Central memory CD4-positive, alpha-beta T cell (primary cell): ENCODE data around the gene KRT31.
"Not testable (repeated sequence)": the region's sequence is repeated elsewhere in the genome, so short reads cannot be mapped to it uniquely, and the experiment has no call there.

Source experiments
- DNase-seq: peaks from one replicate; pipeline ENCODE4 v3.0.0; 2022

Gene KRT31

DNA sequence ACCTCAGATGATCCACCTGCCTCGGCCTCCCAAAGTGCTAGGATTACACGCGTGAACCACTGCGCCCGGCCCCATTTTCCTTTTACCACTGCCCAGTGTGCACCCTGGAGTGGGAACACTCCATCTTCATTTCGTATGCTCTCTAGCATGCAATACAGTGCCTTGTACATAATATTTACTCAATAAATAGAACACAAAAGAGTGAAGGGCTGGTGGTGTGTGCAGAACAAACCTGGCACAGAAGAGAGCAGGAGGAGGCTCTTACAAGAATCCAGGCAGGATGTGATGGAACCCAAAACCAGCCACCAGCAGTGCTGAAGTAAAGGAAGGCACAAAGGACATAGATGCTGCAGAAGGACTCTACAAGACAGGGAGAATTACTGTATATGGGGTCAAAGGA lies 19.7 kb upstream of the KRT31 start:
- no peak for DNase-seq

DNA sequence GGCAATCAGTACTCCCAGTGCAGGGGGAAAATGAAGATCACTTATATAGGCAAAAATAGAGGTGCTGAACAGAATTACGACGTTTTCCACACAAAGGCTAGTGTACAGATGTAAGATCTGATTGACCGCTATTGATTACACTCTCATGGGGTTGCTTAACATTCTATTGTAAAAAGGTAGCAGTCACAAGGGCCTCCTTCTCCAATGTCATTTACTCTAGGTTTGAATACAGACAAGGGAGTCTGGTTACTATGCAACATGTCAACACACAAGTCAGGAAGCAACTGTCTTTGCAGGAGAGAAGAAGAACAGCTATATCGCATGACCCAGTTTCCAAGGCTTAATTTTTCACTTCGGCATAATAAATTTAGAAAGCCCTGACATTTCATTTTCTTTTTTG lies 19.1 kb upstream of the KRT31 start:
- no peak for DNase-seq

DNA sequence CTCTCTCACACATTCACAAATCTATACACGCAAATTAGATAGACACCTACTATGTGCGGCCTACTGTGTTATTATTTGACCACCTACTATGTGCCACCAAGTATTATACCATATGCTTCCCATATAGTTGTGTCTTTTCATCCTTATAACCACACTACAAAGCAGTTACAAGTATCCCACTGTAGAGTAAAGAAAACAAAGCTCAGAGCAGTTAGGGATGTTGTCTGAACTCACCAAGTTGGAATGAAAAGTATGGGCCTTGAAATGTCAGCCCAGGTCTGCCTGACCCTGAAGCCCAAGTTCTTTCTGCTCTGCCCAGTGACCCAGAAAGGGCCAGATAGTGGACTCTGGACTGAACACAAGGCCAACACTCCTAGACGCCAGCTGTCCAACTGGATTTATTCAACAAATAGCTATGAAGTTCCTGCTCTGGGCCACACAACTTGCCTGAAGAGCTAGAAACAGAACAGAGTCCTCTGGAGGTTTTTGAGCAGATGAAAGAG lies 18.5 kb upstream of the KRT31 start:
- DNase-seq, result no peak

DNA sequence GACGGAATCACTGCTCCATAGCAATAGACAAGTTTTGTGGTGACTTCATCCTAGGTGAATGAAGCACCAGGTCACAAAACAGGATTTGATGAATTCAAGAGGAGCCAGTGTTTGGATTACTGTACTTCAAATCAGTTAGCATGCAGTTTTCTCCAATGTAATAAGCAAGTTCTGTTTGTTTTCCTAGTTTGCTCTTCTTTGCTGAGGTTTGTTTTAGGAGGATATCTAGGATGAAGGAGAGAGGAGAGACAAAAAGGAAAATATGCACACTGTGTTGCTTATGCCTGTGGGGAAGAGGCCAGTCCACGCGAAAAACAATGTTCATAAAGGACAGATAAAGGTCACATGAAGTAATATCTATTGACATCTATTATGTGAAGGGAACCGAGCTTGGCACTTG lies 18.0 kb upstream of the KRT31 start:
- DNase-seq, result no peak

DNA sequence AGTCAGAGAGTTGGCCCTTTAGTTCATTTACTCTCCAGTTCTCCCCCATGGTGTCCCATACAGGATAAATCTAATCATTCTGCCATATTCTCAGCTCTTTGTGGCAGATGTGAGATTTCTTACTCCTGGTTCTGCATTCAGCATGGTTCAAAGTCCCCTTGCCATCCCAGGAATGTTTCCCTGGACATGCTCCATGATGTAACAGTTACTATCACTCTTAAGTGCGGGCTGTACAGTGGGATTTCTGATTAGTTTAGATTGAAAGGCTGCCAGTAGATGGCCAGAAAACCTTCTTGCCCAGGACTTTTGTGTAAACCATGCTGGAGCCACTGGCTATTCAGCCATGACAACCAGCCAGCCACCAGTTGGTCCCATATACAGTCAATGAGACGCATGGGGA lies 16.6 kb upstream of the KRT31 start:
- DNase-seq, result no peak

DNA sequence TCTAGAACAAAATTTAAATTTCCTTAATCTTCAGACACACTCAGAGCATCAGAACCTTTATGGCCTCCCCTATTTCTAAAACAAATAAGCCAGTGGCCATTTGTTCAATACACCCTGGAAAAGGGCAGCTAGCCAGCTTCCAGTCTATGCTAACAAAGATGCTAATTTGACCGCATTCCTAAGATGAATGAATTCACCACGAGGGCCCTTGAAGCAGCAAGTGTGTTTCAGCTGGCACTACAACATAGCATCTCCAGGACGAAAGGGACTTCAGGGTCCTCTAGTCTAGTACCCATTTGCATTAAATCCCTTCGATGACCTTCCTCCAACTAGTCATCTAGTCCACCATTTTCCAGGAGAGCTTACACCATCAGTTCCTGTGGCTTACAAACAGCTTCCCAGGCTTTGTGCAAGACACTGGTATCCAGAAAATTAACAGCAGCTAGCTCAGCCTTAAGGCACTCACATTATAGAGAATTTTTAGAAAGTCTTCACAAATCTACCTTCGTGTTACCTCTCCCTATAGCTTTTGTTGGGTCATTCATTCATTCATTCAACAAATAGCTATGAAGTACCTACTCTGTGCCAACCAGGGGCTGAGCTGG lies 16.0 kb upstream of the KRT31 start:
- no peak for DNase-seq

DNA sequence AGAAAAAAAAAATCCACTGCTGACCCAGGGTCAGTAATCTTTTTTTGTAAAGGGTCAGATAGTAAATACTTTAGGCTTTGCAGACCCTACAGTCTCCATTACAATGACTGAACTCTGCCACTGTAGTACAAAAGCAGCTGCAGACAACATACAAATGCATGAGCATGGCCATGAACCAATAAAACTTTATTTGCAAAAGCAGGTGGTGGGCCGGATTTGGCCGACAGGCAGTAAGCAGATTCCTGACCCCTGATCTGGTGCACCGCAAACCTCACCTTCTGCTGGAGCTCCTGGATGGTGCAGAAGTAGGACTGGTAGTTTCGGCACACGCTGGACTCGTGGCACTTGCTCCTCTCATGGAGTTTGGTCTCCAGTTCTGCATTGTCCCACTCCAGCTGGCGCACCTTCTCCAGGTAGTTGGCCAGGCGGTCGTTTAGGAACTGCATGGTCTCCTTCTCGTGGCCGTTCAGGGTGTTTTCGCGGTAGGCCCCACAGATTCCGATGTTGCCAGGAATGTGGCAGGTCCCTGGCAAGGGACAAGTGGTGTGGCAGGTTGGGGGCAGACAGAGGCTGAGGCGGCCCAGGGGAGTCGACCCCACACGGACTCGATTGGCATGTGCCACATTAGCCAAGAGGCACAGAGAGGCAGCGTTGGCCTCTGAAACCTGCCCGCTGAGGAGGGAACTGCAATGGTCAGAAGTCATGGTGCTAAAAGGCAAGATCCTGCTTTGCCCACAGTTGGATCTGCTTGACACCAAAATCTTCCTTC lies 13.8 kb upstream of the KRT31 start:
- no peak for DNase-seq

DNA sequence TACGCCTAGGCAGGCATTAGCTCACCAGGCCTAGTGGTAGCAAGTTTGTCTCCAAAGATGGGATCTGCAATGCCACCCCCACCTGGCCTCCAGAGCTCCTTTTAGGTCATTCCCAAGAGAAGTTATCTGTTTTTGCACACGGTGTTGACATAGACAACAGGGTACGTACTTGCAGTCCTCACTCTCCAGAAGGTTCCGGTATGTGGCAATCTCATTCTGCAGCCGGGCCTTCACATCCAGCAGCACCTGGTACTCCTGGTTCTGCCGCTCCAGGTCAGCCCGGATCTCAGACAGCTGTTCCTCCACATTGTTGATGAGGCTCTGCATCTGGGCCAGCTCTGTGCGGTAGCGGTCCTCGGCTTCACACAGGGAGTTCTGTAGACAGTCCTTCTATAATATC lies 9.8 kb upstream of the KRT31 start:
- DNase-seq, result no peak

DNA sequence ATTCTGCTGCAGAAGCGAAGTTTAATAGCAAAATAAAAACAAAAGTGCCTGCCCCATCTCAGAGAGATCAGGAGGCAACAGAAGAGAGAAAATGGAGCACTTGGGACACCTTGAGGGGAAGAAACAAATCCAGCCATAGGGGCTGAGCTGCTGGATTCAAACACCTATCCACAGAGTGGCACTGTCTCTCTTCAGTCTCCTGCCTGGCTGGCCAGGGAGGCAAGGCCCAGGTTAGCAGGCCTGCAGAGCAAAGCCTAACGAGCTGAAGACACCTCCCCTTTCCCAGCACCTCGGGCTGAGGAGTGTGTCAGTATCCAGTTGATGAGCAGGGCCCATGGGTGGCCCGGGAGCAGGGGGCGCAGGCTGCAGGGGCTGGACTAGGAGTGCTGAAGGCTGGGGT lies 8.8 kb upstream of the KRT31 start:
- no peak for DNase-seq

DNA sequence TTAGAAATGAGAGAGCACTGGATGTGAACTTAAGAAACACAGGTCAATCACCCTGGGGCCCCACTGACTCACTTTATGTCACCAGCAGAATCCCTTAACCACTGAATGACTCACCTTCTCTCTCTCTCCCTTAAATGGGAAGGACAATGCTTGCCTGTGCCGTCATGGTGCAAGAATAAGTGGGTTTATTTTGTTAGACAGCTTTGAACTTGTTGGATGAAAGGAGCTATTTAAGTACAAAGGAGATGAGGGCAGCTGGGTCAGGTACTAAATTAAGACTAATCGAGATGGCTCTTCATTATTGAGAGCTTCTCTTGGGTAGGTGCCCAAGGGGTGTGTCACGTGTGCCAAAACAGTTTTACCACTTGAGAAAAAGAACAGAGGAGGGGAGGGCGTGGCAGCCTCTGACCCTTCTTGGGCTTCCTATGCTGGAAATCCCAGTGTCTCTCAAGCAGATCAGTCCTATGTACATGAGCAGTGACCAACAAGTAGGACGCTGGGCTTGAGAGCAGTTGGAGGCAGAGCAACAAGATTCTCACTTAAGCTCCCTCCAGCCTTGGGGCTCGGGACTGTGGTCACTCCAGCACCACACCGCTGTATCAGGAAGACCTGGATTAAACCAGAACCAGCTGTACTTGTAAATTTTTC lies 6.7 kb upstream of the KRT31 start:
- peak; percentile 32 for DNase-seq

DNA sequence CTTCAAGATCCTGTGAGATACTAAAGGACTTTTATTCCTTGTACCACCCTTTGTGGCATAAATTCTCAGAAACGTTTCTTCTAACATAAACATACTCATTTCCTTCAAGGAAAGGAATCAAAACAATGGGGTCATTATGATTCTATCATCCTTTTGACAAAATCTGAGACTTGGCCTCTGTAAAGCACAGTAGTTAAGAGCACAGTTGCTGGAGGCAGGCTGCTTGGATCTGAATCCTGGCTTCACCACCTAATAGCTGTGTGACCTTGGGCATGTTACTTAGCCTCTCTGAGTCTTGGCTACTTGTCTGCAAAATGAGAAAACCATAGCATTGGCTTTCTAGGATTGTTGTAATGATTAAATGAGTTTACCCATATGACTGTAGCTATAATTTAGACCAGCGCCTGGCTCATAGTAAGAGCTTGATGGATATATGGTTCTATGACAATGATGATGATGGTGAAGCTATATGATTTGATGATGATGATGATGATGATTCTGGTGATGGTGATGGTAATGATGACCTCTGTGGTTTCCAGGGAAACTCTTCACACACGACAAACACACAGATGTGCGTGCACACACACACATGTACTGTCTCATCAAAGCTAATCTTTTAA lies 6.1 kb upstream of the KRT31 start:
- no peak for DNase-seq

DNA sequence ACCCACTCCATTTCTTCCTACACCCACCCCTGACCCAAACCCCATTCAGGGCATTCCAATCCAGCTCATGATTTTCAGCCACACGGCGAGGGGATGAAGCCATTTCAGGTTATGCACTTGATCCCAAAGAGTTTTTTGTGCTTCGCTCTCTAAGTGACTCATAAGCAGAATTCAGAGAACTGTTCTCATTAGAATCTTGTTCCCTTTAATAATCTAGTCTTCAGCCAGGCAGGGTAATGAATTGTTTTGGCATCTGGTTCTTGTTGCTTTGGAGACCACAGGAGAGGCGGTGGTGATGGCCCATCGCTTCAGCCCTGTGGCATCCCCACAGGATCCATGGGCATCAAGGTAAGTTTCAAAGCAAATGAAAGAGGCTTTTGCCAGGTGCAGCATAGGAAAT lies 4.8 kb upstream of the KRT31 start:
- DNase-seq, result no peak

DNA sequence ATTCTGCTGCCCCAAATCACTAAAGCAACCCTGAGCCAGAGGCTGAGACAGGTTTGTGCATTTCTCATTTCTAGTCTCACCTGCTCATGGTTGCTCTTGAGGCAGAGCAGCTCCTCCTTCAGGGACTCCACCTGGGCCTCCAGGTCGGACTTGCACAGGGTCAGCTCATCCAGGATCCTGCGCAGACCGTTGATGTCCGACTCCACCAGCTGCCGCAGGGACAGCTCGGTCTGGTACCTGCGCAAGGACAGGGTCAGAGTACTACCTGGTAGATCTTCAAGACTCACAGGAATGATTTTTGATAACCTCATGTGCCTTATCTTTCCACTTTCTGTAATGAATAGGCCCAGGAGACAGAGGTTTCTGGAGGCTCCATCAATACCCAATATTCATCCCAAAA lies 1.1 kb downstream of the KRT31 start:
- DNase-seq, result no peak

DNA sequence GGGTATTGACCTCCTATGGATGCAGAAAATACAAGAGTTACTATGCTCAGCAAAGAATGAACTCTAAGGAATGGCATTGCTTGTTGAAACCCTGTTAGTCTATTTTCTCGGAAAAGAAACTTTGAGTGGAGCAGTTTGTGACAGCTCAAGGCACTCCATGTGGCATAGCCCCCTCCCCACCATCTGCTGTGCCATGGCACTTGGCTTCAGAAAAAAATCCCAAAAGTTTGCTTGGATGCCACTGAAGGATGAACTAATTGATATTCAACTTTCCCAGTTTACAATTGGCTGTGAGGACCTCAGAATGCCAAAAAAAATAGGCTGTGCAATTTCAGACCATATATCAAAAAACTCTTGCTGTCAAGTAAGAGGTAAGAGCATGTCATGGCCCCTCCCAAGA lies 1.8 kb downstream of the KRT31 start:
- no peak for DNase-seq

DNA sequence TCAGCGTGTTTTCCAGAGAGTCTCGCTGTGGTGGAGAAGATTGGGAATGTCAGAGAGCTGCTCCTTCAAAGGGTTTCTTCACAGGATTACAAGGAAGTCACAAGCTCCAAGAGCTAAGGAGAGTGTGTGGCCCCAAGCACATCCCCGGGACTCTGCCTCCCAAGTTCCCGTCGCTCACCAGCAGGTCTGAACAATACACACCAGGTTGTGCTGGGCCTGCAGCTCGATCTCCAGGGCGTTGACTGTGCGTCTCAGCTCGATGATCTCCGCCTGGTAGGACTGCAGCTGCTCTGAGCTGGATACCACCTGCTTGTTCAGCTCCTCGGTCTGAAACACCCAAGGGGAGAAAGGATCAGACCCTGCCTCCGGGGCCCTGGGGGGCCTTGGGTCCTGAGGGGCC lies 2.4 kb downstream of the KRT31 start:
- not testable (repeated sequence) for DNase-seq

DNA sequence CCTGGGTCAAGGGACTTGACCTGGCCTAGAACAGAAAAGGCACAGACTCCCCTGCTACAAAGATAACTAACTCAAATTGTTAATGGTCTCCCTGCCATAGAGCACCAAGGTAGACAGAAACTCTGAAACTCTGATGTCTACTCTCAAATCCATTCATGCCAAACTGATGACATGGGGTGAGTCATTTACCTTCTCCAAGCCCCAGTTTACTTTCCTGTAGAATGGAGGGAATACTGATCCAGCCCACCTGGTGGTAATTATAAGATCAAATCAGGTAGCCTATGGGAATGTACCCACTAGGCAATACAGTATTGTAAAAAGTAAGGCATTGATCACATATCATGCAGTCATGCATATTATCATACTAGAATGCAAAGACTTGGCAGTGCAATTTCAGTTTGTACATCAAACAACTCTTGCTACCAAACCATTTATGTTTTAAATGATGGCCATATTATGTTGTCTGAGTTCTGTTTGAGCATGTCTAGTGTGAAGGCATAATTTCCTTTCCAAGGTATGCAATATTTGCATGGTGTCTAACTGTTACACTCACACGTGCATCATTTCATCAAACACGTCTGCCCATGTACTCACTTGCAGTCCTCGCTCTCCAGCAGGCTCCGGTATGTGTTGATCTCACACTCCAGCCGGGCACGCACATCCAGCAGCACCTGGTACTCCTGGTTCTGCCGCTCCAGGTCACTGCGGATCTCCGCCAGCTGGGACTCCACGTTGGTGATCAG lies 3.0 kb downstream of the KRT31 start:
- DNase-seq, result no peak

DNA sequence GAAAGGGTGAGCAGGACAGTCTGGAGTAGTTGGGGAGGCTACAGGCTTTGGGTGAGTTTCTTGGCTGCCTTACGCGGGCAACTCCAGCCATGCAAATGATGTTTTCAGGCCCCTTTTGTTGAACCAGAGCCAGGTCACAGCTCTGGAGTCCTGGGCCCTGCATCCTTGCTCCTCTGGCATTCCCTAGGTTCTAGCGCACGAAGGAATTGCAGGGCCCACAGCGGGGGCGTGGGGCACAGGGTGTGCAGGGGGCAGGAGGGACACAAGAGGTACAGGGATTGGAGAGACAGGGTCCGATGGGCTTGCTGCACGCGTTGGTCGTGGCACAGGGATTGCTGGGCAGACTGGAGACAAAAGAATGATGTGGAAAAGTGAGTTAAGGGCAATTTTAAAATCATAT lies 3.6 kb downstream of the KRT31 start:
- no peak for DNase-seq

DNA sequence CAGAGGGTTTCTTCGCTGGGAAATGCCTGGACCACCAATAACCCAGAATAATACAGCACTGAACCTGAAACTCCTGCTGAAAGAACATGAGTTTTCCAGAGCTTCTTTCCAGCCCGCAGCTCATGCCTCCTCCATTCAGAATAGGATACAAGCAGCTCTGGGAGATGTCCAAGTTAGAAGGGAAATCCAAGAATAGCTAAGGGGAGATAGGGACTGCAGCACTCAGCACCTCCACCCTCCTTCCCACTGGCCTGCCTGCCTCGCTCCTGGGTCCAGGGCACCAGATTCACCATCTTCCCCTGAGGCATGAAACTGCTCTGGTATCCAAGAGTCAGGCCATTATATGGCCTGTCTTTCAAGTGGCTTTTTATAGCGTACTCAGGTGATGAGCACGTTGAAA lies 4.1 kb downstream of the KRT31 start:
- DNase-seq, result no peak

DNA sequence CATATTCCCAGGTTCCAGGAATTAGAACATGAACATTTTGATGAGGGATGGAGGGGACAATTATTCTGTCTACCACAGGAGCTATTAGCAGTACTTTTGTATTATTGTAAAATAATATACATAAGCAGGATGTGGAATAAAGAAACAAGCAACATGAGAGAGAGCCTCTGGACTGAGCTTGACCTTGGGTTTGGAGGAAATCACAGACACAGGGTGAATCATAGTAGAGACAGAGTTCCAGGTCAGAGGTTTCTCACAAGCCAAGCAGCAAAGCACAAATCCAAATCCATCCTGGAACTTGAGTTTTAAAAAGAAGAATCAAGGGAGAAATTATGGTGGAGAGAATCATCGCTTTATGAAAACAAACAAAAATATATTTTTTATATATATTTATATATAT lies 5.1 kb downstream of the KRT31 start:
- DNase-seq, result no peak

DNA sequence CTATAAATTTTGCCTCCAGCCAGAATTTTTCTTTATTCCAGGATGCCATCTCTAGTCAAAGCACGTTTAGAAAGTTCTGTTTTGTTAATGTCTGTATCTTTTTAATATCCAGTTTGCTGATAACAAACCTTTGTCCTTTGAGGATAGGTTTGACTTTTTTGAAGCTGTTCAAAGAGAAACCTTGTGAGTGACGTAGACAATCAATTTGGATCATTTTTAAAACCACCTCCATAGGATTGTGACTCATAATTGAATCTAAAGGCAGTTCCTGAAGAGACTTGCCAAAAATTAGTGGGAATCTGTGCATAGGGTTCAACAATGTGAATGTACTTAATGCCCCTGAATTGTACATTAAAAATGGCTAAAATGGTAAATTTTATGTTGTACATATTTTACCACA lies 5.9 kb downstream of the KRT31 start:
- DNase-seq, result no peak

DNA sequence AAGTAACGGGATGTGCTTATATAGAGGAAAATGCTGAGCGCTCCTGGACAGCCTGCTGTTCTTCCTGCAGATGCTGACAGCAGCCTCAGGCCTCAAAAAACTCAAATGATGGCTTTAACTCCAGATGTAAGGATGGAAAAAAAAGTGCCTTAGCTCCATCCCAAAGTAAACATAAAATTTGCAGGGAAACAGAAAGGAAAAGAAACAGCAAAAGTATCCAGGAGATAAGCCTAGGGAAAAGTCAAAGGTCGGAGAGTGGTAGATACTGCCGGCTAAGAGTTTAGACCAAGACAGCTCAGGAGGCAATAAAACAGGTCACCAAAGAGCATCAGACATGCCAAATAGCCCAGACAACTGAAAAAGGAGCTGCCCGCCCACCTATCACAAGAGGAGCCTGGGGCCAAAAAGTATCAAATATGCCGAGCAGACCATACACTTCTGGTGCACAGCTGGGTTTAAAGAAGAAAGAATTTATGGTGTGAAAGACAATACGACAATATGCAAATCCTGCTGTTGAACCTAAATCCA lies 6.9 kb downstream of the KRT31 start:
- DNase-seq, result no peak

DNA sequence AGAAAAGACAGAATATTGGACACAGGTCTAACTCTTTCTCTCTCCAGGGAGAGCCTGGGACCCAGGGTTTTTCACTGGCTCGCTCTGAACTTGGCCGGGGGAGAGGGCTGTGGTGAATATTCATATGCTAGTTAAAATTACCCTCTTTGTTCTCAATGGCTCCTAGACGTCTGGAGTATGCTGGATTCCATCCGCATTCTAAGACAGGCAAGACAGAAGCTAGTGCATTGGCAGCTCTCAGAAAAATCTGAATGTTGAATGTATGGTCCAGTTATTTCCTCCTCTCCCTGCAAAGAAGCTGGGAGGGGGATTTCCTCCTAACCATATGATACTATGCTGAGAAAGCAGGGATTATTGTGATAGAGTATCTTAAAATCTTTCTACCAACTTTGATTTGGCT lies 9.7 kb downstream of the KRT31 start:
- no peak for DNase-seq

DNA sequence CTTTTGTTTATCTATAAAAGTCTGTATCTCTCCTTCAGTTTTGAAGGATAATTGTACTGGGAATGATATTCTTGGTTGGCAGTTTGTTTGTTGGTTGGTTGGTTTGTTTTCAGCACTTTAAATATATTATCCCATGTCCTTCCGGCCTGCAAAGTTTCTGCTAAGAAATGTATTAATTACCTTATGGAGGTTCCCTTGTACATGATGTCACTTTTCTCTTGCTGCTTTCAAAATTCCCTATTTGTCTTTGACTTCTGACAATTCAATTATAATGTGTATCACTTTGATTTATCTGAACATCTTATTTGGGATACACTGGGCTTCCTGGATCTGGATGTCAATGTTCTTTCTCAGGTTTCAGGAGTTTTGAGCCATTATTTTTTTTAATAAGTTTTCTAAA lies 11.2 kb downstream of the KRT31 start:
- DNase-seq, result no peak
